Measurements from ENCODE around the gene PRLR.
A peak's percentile ranks its signal among the peaks of the same experiment; 100 is the strongest.

The PRLR gene

GRCh38 chr5:35182910-35183535 lies 47.3 kb downstream of the PRLR start:
- no peaks in the 10 kb centered on the region for H3K27me3 ChIP-seq
- peak in 2 of 11 experiments; percentile 18 to 60; a peak in 2 of 22 replicates for TF ChIP-seq Cebpa-rat (IDR thresholded peaks at IDR 0.05)

GRCh38 chr5:35182486-35182885 lies 47.8 kb downstream of the PRLR start:
- Histone ChIP-seq H3K27me3 (no peaks in the 10 kb centered on the region), H3K9me3 (replicated peaks in 1 of 11) (peaks cover 0 to 9% (median 0%) of the 10 kb centered on the region in 11 experiments; a peak in 8 of 22 replicates), H3K36me3 (no peaks in the 10 kb centered on the region), H4K20me1 (no peaks in the 10 kb centered on the region), H3K27ac (no peak overlapping the region), H3K4me3 (no peak overlapping the region), H3K9ac (no peak overlapping the region), H3K4me1 (peaks cover 0 to 17% (median 11%) of the 10 kb centered on the region in 10 experiments; a peak in 13 of 20 replicates), H3K4me2 (peak overlapping the region in 5 of 11 experiments; percentile 9 to 58 (median 38); a peak in 8 of 22 replicates)
- no peak for TF ChIP-seq Cebpa-rat (IDR thresholded peaks at IDR 0.05)

More at GRCh38 chr5:35182910-35183535, 47.3 kb downstream of the PRLR start:
- no peaks in the 10 kb centered on the region for H3K36me3 ChIP-seq
- no peaks in the 10 kb centered on the region for H4K20me1 ChIP-seq
- H3K27ac ChIP-seq, result peak overlapping the region in 1 of 11 experiments; percentile 32; a peak in 1 of 22 replicates
- peak overlapping the region in 7 of 11 experiments; percentile 9 to 58 (median 29); a peak in 11 of 22 replicates for H3K4me2 ChIP-seq
- peaks cover 0 to 7% (median 0%) of the 10 kb centered on the region in 11 experiments; a peak in 6 of 22 replicates for H3K9me3 ChIP-seq (replicated peaks in 1 of 11)
- H3K9ac ChIP-seq, result 0 out of 22 replicates have a peak overlapping the region, but pooled peaks of 1 of the 11 experiments have one; percentile 29
- H3K4me1 ChIP-seq, result peaks cover 0 to 17% (median 11%) of the 10 kb centered on the region in 10 experiments; a peak in 13 of 20 replicates
- no peak overlapping the region for H3K4me3 ChIP-seq

GRCh38 chr5:35180046-35180445 lies 50.2 kb downstream of the PRLR start:
- TF ChIP-seq Cebpa-rat (IDR thresholded peaks at IDR 0.05), result no peak
- Histone ChIP-seq H3K27ac (no peak overlapping the region), H3K27me3 (no peaks in the 10 kb centered on the region), H3K4me1 (peaks cover 0 to 17% (median 11%) of the 10 kb centered on the region in 10 experiments; a peak in 13 of 20 replicates), H3K4me3 (no peak overlapping the region), H3K36me3 (no peaks in the 10 kb centered on the region), H4K20me1 (no peaks in the 10 kb centered on the region), H3K9ac (no peak overlapping the region), H3K9me3 (replicated peaks in 1 of 11) (peaks cover 6 to 21% (median 11%) of the 10 kb centered on the region in 11 experiments; a peak in 20 of 22 replicates), H3K4me2 (no peak overlapping the region)

- Histone ChIP-seq H3K9me3 (replicated peaks in 1 of 11) (peaks cover 11 to 30% (median 20%) of the 10 kb centered on the region in 11 experiments; a peak in 20 of 22 replicates), H3K27ac (no peak overlapping the region), H3K4me3 (no peak overlapping the region), H3K36me3 (no peaks in the 10 kb centered on the region), H3K9ac (no peak overlapping the region), H3K4me2 (no peak overlapping the region), H4K20me1 (no peaks in the 10 kb centered on the region), H3K27me3 (no peaks in the 10 kb centered on the region), H3K4me1 (peaks cover 7 to 25% (median 17%) of the 10 kb centered on the region in 10 experiments; a peak in 18 of 20 replicates)
- no peak for TF ChIP-seq Cebpa-rat (IDR thresholded peaks at IDR 0.05)
Observed at GRCh38 chr5:35177783-35178182, 52.5 kb downstream of the PRLR start.

- peak overlapping the region in 6 of 11 experiments; percentile 9 to 69 (median 52); a peak in 8 of 22 replicates for H3K27ac ChIP-seq
- H3K27me3 ChIP-seq, result no peaks in the 10 kb centered on the region
- peak overlapping the region in 4 of 11 experiments; percentile 1 to 59 (median 24); a peak in 5 of 22 replicates for H3K9ac ChIP-seq
- no peaks in the 10 kb centered on the region for H4K20me1 ChIP-seq
- H3K9me3 ChIP-seq (replicated peaks in 1 of 11), result peaks cover 25 to 49% (median 42%) of the 10 kb centered on the region in 11 experiments
- TF ChIP-seq Cebpa-rat (IDR thresholded peaks at IDR 0.05), result no peak
- peak overlapping the region in 10 of 11 experiments; percentile 34 to 96 (median 84); a peak in 19 of 22 replicates for H3K4me2 ChIP-seq
- no peaks in the 10 kb centered on the region for H3K36me3 ChIP-seq
- peak overlapping the region in 3 of 10 experiments; percentile 17 to 42 (median 42); a peak in 7 of 20 replicates for H3K4me3 ChIP-seq
- peaks cover 7 to 43% (median 34%) of the 10 kb centered on the region in 10 experiments; a peak in 18 of 20 replicates for H3K4me1 ChIP-seq
Observed at GRCh38 chr5:35172533-35172932, 57.8 kb downstream of the PRLR start.

GRCh38 chr5:35171991-35172390 lies 58.3 kb downstream of the PRLR start:
- Histone ChIP-seq H3K36me3 (no peaks in the 10 kb centered on the region), H3K9me3 (replicated peaks in 1 of 11) (peaks cover 30 to 50% (median 44%) of the 10 kb centered on the region in 11 experiments), H3K9ac (peak overlapping the region in 4 of 11 experiments; percentile 1 to 59 (median 24); a peak in 5 of 22 replicates), H4K20me1 (no peaks in the 10 kb centered on the region), H3K27me3 (no peaks in the 10 kb centered on the region), H3K4me2 (peak overlapping the region in 9 of 11 experiments; percentile 49 to 96 (median 87); a peak in 18 of 22 replicates), H3K27ac (peak overlapping the region in 5 of 11 experiments; percentile 33 to 69 (median 57); a peak in 8 of 22 replicates), H3K4me3 (peak overlapping the region in 3 of 10 experiments; percentile 17 to 42 (median 42); a peak in 6 of 20 replicates), H3K4me1 (peaks cover 7 to 43% (median 34%) of the 10 kb centered on the region in 10 experiments; a peak in 18 of 20 replicates)
- no peak for TF ChIP-seq Cebpa-rat (IDR thresholded peaks at IDR 0.05)

- Histone ChIP-seq H4K20me1 (no peaks in the 10 kb centered on the region), H3K4me3 (no peak overlapping the region), H3K9me3 (replicated peaks in 1 of 11) (peaks cover 30 to 59% (median 48%) of the 10 kb centered on the region in 11 experiments), H3K4me1 (peaks cover 7 to 43% (median 34%) of the 10 kb centered on the region in 10 experiments; a peak in 18 of 20 replicates), H3K36me3 (no peaks in the 10 kb centered on the region), H3K27ac (no peak overlapping the region), H3K4me2 (peak overlapping the region in 7 of 11 experiments; percentile 65 to 96 (median 88); a peak in 9 of 22 replicates), H3K9ac (no peak overlapping the region), H3K27me3 (no peaks in the 10 kb centered on the region)
- no peak for TF ChIP-seq Cebpa-rat (IDR thresholded peaks at IDR 0.05)
Observed at GRCh38 chr5:35171078-35171477, 59.2 kb downstream of the PRLR start.

- peaks cover 0 to 6% (median under 1%) of the 10 kb centered on the region in 10 experiments; a peak in 7 of 20 replicates for H3K4me1 ChIP-seq
- H3K9me3 ChIP-seq (replicated peaks in 1 of 11), result peaks cover 22 to 43% (median 29%) of the 10 kb centered on the region in 11 experiments
- no peak overlapping the region for H3K4me3 ChIP-seq
- H4K20me1 ChIP-seq, result no peaks in the 10 kb centered on the region
- no peak for TF ChIP-seq Cebpa-rat (IDR thresholded peaks at IDR 0.05)
- H3K36me3 ChIP-seq, result no peaks in the 10 kb centered on the region
- H3K27me3 ChIP-seq, result no peaks in the 10 kb centered on the region
- no peak overlapping the region for H3K4me2 ChIP-seq
- no peak overlapping the region for H3K9ac ChIP-seq
- no peak overlapping the region for H3K27ac ChIP-seq
Observed at GRCh38 chr5:35166043-35166442, 64.2 kb downstream of the PRLR start.

Measured in BLaER1 treated with 17β-estradiol and CSF1 and Interleukin-3, amounts not matched to agents 10 nM and 100 nM (cell line).